GM12874 (cell line): ENCODE results near the gene CRB2.

Experiments
- TF ChIP-seq, protein P1 (sequence below): IDR thresholded peaks from 2 replicates; pipeline ENCODE4 v1.5.1; 2011; ENCODE audit warnings: low read depth, mild to moderate bottlenecking, control low read depth, low read length, moderate library complexity; ENCODE audit not compliant: insufficient read depth

Gene CRB2

DNA sequence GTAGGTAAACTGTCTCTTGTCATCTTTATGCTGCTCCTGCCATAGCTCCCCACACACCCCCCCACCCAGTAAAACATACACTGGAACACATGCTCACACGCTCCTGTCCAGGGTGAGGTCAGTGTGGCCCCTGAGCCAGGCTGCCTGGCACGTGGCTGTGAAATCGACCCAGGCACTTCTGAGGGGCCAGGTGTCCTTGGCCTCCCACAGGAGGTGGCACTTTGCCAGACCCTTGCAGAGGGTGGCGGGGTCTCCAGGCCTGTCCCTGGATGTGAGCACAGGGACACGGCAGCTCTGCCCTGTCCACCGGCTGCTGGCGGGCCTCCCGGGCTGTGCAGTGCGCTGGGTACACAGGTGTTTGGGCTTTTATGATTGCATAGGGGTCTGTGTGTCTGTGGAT lies 10.0 kb upstream of the CRB2 start:
- TF ChIP-seq, protein P1, sequence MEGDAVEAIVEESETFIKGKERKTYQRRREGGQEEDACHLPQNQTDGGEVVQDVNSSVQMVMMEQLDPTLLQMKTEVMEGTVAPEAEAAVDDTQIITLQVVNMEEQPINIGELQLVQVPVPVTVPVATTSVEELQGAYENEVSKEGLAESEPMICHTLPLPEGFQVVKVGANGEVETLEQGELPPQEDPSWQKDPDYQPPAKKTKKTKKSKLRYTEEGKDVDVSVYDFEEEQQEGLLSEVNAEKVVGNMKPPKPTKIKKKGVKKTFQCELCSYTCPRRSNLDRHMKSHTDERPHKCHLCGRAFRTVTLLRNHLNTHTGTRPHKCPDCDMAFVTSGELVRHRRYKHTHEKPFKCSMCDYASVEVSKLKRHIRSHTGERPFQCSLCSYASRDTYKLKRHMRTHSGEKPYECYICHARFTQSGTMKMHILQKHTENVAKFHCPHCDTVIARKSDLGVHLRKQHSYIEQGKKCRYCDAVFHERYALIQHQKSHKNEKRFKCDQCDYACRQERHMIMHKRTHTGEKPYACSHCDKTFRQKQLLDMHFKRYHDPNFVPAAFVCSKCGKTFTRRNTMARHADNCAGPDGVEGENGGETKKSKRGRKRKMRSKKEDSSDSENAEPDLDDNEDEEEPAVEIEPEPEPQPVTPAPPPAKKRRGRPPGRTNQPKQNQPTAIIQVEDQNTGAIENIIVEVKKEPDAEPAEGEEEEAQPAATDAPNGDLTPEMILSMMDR: no peak

DNA sequence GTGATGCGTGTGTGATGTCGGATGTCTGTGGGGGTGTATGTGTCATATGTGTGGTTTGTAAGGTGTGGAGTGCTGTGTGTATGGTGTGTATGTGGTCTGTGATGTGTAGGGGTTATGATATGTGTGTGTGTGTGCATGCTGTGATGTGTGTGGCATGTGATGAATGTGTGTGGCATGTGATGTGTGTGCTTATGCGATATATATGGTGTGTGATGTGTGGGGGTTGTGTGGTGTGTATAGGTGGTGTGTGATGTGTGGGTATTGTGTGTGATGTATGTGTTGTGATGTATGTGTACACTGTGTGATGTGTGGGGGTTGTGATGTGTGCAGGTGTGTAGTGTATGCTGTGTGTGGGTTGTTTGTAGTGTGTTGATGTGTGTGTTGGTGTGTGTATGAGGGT lies 9.2 kb upstream of the CRB2 start:
- TF ChIP-seq, protein P1: no peak

DNA sequence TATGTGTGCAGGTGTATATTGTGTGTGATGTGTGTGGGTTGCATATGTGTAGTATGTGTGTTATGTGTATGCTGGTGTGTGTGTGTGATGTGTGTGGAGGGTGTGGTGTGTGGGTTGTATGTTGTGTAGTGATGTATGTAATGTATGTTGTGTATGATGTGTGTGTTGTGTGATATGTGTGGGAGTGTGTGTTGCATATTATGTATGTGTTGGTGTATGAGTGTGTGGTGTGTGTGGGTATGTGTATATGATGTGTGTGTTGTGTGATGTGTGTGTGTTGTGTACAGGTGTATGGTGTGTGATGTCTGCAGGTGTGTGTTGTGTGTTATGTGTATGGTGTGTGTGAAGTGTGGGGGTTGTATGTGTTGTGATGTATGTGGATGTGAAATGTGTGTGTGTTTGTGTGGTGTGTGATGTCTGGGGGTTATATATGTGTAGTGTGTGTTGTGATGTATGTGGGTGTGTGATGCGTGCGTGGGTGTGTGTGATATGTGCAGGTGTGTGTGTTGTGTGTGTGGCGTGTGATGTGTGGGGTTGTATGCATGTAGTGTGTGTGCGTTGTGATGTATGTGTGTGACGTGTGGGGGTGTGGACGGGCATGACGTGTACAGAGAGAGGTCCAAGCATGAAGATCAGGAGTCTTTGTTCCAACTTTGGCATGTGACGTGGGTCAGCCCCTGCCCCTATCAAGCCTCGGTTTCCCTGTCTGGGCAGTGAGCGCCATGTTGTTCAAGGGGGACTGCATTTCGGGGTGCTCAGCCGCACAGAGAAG lies 8.5 kb upstream of the CRB2 start:
- TF ChIP-seq, protein P1: no peak

DNA sequence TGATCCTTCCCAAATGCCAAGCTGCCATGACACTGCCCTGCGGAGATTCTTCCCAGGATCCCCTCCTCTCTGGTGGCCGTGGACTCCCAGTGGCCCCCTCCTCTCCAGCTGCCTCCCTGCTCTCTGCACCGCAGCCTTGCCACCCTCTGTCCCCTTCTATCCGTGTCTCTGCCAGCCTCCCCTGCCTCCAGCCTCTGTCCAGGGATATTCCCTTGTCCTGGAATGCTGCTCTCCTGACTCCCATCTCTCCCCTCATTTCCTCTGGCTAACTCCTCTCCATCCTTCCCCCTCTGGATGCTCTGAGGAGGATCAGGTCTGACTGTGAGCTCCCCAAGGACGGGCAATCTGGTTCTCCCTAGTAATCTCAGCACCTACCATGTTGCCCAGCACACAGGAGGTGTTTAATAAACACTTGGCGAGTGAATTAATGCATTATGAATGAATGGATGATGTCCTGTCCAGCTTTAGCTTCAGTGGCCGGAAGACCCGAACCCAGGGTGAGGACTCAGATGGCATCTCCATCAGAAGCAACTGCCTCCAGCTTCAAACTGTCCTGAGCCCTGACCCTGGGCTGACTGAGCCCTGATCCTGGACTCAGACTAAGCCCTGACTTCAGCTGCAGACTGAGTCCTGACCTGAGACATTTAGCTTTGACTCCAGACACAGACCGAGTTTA lies 7.5 kb upstream of the CRB2 start:
- TF ChIP-seq, protein P1: no peak

DNA sequence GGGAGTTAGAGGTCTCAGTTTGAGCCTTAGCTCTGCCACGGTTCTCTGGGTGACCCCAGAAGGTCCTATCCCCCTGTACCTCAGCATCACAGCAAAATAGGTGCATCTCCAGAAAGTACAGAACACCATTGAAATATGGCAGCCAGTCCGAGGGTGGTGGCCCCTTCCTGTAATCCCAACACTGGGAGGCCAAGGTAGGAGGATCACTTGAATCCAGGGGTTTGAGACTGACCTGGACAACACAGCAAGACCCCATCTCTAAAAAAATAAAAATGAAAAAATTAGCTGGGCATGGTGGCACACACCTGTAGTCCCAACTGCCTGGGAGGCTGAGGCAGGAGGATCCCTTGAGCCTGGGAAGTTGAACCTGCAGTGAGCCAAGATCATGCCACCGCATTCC lies 7.0 kb upstream of the CRB2 start:
- TF ChIP-seq, protein P1: no peak

DNA sequence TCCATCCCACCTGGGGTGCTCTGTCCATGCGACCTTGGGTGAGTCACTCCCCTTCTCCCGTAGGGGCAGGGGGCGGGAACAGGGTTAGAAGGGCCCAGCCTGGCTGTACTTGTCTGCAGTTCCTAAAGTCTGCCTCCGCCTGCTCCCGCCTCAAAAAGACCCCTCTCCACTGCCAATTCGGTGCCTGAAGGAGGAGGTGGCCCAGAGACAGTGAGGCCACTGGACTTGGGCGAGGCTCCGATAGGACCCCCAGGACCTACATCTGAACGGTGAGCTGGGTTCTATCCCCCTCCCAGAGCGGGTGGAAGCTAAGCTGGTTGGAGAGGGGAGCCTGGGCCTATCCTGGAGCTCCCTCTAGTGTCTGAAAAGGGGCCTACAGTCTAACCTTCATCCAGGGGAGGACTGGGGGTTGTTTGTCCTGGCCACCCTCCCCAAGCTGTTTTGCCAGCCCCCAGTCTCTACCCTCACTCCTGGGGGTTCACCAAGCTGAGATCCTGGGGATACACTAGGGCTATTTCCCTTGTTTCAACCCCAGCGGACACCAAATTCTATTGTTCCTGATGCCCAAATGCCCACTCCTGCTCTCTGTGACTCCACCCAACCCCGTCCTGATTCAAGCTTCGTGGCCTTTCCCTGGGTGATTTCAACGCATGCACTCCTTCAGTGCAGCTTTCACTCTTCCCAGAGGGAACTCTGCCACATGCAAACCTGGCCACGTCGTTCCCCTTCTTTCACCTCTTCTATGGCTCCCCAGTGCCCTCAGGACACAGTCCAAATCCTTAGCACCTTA lies 6.1 kb upstream of the CRB2 start:
- TF ChIP-seq, protein P1: peak; percentile 96
